OCI-M2 (cell line): ENCODE results near the gene APBB1.

Experiments
- DNase-seq: peaks from one replicate; lab custom pipeline; 2025; ENCODE audit not compliant: unreplicated experiment; lab: John Stamatoyannopoulos, UW

Gene APBB1

GRCh38 chr11:6353367-6353987 is 65.4 kb downstream of the APBB1 start:
- no peak for DNase-seq

- DNase-seq, result no peak
These were observed 67.0 kb downstream of the APBB1 start for GRCh38 chr11:6351782-6352382.

- DNase-seq, result no peak
These were observed 68.4 kb downstream of the APBB1 start for GRCh38 chr11:6350486-6350885.

- DNase-seq, result no peak
These were observed 68.9 kb downstream of the APBB1 start for GRCh38 chr11:6350043-6350442.

- DNase-seq, result no peak
These were observed 73.5 kb downstream of the APBB1 start for GRCh38 chr11:6345366-6345765.
